HG03342 (cell line): ENCODE results near the gene FOLR1.
"Not testable (repeated sequence)": the region's sequence is repeated elsewhere in the genome, so short reads cannot be mapped to it uniquely, and the experiment has no call there.

Experiments
- ATAC-seq: cut with Tn5 transposase; IDR thresholded peaks from one replicate; pipeline ENCODE4 v1.9.1; 2021; ENCODE audit warnings: mild to moderate bottlenecking, moderate library complexity; ENCODE audit not compliant: unreplicated experiment

Gene FOLR1

DNA sequence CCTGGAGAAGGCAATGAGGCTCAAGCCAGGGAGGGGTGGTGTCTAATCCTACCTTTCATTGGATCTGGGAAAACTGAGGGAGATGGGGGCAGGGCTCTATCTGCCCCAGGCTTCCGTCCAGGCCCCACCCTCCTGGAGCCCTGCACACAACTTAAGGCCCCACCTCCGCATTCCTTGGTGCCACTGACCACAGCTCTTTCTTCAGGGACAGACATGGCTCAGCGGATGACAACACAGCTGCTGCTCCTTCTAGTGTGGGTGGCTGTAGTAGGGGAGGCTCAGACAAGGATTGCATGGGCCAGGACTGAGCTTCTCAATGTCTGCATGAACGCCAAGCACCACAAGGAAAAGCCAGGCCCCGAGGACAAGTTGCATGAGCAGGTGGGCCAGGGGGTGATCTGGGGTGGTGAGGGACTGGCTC, at the start of gene FOLR1:
FOLR1 (plus strand) TSS at position 180 of the 421 bp plus-strand sequence; CDS start at position 214, 34 bp downstream.
- no peak for ATAC-seq

DNA sequence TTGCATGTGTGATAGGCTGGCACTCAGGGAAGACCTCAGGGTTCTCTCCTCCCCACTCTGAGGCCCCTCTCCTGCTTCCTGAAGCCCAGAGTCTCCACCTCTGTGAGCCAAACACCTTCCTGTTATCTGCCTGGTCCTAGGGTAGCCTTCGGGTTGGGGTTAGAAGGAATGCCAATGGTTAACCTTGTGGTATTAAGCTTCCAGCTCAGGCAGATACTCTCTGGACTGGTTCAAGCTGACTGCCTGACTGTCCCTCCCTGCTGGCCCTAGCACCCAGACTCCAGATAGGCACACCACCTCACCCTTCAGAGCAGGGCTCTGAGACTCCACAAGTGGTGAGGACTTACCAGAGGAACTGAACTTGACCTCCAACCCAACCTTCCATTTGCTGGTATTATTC, 49.4 kb upstream of the FOLR1 start:
- not testable (repeated sequence) for ATAC-seq

DNA sequence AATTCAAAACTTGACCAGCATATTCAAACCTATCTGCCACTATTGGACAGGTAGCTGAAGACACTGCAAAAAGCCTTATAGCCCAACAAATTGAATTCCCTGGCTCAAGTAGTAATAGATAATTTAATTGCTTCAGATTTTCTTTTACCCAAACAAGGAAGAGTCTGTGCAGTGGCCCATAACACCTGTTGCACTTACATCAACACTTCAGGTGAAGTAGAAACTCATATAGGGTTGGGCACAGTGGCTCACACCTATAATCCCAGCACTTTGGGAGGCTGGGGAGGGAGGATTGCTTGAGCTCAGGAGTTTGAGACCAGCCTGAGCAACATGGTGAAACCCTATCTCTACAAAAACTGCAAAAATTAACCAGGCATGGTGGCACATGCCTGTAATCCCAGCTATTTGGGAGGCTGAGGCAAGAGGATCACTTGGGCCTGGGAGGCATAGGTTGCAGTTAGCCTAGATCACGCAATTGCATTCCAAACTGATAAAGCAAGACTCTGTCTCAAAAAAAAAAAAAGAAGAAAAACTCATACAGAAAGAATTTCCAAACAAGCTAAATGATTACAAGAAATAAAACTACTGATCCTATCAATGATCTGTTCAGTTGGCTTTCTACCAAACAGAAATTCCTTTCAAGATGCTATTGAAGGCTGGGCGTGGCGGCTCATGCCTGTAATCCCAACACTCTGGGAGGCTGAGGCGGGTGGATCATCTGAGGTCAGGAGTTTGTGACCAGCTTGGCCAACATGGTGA, 47.0 kb upstream of the FOLR1 start:
- ATAC-seq = no peak

DNA sequence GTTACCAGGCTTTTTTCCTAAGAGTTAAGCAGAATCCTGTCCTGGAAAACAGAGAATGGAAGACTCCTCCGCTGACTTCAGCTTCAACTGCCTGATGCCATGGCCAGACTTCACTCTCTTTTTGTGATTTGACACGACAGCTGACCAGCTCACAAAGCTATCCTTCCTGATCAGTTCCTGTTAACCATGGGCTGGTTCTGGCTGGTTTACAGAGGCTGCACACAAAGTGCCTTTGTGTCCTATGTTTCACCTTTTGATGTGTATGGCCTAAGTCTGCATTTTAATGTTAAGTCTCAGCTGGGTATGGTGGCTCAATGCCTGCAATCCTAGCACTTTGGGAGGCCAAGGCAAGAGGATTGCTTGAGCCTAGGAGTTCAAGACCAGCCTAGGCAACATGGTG, 45.3 kb upstream of the FOLR1 start:
- no peak for ATAC-seq

DNA sequence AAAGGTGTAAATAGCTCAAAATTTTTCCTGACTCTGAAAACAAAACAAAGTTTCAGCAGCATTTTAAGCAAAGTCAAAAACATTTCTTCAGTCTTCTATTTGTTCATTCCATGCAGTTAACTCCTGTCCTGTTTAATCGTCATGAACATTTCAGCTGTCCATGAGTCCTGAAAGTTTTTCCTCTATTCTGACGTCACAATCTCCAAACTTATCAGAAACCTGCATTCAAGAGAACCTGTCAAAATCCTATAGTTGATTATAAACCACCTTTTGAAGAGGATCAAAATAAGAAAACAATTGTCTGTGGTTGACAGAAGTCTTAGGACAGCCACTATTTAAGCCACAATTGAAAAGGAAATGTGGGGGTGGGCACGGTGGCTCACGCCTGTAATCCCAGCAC, 41.1 kb upstream of the FOLR1 start:
- ATAC-seq = no peak

DNA sequence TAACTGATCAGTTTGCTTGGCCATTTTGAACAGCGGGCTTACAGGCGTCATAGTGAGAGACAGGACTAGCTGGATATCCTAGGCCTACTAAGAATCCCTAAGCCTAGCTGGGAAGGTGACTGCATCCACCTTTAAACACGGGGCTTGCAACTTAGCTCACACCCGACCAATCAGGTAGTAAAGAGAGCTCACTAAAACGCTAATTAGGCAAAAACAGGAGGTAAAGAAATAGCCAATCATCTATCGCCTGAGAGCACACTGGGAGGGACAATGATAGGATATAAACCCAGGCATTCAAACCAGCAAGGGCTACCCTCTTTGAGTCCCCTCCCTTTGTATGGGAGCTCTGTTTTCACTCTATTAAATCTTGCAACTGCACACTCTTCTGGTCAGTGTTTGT, 38.1 kb upstream of the FOLR1 start:
- ATAC-seq = not testable (repeated sequence)

DNA sequence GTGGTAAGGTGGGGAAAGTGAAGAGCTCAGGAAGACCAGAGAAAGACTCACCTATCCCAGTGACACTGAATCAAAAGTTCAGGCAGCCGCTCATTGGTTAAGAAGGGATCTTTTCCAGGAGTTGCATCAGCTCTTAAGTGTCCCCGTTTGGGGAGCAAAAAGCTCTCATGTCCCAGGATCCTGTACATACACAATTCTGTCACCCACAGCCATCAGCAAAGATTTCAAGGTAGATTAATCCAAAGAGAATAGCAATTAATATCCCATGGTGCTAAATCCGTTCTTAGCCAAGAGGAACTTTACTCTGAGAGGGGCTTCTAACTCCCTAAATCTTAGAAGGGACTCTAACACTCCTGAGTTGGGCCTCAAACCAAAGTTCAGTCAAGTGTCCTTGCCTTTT, 37.1 kb upstream of the FOLR1 start:
- ATAC-seq = no peak

DNA sequence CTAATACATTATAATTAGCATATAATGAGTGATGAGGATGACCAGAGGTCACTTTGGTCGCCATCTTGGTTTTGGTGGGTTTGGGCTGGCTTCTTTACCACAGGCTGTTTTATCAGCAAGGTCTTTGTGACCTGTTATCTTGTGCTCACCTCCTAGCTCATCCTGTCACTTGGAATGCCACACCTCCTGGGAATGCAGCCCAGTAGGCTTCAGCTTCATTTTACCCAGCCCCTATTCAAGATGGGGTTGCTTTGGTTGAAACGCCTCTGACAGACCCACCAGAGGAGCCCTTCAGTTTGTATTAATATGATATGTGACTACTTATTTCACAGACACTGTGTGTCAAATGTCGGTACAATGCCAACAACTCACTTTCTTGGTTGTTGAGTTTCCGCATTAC, 36.2 kb upstream of the FOLR1 start:
- no peak for ATAC-seq

DNA sequence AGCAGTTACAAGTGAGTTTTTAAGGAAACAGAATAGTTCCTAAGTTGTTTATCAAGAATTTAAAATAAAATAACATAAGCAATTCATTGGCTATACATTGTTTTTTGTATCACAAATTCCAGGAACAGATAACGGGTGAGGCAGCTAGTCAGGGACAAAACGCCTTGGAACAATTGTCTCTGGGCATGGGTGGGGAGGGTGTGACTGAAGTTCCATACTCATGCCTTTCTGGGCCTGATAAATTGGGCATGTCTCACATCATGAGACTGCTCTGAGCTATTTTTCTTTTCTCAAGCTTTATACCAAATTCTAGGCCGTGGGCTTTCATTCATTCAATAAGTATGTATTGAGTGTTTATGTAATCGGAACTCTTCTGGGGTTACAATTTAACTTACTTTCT, 34.8 kb upstream of the FOLR1 start:
- ATAC-seq = no peak

DNA sequence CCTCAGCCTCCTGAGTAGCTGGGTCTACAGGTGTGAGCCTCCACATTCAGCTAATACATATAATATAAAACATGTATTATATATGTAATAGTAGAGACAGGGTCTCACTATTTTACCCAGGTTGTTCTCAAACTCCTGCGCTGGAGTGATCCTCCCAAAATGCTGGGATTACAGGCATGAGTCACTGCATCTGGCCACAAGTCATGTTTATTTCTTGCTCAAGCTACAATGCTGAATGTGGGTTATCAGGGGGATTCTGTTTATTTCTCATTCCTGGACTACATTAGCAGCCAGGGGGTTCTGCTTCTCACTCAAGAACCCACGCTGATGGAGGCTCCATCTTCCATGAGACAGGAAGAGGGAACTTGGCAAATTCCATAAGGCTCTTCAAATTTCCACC, 31.6 kb upstream of the FOLR1 start:
- ATAC-seq = no peak

DNA sequence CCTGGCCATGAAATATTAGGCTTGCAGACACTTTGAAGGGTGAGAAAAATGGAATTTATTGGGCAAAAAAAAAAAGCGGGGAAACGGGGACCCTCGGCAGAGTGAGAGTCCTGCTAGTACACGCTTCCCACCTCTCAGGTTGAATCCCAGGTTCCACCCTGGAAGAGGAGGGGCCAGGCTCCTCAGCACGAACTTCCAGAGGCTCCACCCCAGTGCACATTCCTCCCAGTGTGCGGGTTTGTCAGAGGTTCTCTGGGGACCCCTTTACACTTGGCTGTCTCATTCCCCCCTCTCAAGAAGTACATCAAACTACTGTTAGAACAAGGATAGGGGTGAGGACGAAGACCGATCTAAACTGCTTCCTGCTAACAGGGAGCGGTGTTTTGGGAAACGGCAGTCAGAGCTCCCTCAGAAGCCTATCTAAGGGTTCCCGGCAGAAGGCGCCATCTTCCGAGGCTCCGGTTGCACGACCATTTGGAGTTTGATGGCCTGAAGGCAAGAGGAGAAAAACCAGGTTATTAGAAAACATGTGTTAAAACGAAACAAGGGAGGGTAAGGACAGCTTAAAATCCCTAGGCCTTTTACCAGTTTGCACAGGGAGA, 28.9 kb upstream of the FOLR1 start:
- ATAC-seq = no peak

DNA sequence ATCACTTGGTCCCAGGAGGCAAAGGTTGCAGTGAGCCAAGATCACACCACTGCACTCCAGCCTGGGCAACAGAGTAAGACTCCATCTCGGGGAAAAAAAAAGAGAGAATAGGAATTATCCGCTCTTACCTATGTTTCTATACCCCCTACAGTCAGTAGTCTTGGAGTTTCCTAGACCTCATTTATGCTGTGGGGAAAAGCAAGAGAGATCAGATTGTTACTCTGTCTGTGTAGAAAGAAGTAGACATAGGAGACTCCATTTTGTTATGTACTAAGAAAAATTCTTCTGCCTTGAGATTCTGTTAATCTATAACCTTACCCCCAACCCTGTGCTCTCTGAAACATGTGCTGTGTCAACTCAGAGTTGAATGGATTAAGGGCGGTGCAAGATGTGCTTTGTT, 27.8 kb upstream of the FOLR1 start:
- ATAC-seq = not testable (repeated sequence)

DNA sequence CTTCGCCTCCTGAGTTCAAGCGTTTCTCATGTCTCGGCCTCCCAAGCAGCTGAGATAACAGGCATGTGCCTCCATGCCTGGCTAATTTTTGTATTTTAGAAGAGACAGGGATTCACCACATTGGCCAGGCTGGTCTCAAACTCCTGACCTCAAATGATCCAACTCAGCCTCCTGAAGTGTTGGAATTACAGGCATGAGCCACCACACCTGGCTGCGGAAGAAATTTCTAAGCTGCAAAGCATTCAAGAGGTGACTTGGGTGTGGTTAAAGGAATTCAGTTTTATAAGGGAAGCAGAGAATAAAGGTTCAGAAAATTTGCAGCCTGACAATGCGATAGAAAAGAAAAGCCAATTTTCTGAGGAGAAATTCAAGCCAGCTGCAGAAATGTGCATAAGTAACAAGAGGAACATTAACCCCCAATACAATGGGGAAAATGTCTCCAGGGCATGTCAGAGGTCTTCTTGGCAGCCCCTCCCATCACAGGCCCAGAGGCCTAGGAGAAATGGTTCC, 22.8 kb upstream of the FOLR1 start:
- not testable (repeated sequence) for ATAC-seq

DNA sequence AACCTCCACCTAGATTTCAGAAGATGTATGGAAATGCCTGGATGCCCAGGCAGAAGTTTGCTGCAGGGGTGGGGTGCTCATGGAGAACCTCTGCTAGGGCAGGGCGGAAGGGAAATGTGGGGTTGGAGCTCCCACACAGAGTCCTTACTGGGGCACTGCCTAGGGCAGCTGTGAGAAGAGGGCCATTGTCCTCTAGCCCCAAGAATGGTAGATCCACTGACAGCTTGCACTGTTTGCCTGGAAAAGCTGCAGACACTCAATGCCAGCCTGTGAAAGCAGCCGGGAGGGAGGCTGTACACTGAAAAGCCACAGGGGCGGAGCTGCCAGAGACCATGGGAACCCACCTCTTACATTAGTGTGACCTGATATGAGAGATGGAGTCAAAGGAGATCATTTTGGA, 22.2 kb upstream of the FOLR1 start:
- not testable (repeated sequence) for ATAC-seq

DNA sequence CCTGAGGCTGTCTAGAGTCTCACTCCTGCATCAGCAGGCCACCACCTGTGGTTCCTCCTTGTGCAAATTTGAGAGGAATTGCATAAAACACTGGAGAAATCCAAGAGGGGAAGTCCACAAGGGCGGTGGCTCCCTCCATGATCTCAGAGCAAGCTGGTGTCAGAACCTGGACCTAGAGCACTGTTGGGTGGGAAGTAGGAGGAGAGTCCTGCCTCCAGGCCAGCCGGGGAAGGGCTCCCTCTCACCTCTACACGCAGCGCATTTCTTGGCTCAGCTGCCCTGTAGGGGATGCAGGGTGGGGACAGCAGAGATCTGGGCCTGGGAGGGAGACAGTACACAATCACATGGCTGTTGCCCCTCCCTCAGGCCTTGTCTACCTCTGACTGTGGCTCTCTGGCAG, 19.9 kb upstream of the FOLR1 start:
- not testable (repeated sequence) for ATAC-seq

DNA sequence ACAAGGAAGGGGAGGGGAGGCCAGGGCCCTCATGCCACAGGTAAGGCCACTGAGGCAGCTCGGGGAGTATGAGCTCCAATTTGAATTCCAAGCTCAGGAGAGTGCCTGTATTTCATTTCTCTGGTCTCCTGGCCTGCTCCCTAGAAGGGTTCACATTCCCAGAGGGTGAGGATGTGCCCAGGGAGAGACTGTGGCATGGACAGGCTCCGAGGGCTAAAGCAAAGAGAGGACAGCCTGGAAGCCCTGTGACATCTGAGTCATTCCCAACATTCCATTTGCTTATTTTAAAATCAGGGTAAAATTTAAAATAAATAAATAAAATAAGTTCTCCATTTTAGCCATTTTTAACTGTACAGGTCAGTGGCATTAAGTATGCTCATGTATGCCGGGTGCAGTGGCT, 18.6 kb upstream of the FOLR1 start:
- ATAC-seq = no peak

DNA sequence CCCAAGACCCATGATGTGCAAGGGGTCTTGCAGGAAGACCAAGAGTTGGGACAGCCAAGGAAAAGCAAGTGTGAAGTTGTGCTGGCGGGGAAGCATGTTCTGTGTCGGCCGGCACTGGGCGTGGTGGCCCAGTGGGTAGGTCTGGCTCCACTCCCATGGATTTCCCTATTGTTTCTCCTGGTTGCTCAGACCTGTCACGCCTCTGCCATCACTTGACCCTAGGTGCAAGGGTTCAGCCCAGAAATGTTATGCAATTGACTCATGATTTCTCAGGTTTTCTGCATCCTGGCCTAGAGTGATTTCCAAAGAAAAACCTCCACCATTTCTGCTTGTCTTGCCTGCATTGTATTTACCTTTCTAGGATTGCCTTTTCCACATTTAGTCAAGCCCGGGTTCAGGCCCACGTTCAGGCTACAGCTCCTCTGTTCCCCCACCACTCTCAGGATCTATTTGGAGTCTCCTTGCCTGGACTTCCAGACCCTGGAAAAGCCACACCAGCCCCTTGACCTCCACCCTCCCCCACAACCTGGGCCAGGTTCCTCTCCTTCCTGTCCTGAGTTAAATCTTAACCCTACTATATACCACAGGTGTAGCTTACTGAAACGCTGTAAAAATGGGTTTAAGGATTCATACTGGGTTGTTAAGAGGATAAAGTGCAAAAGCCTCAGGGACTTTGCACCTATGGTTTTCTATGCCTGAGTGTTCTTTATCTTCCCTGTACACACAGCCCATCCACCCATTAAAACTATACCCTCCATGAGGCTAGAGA, 17.5 kb upstream of the FOLR1 start:
- ATAC-seq = no peak

DNA sequence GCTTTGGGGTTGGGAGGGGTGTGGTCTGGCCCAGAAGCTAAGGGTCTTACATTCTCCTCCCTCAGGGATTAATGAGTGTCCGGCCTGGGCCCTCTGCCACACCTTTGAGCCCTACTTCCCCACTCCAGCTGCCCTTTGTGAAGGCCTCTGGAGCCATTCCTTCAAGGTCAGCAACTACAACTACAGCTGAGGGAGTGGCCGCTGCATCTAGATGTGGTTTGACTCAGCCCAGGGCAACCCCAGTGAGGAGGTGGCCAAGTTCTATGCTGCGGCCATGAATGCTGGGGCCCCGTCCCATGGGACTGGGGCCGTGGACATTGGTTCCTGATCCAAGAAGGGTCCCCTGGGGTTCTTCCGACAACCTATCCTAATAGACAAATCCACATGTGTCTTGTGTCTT, 14.3 kb upstream of the FOLR1 start:
- ATAC-seq = no peak

DNA sequence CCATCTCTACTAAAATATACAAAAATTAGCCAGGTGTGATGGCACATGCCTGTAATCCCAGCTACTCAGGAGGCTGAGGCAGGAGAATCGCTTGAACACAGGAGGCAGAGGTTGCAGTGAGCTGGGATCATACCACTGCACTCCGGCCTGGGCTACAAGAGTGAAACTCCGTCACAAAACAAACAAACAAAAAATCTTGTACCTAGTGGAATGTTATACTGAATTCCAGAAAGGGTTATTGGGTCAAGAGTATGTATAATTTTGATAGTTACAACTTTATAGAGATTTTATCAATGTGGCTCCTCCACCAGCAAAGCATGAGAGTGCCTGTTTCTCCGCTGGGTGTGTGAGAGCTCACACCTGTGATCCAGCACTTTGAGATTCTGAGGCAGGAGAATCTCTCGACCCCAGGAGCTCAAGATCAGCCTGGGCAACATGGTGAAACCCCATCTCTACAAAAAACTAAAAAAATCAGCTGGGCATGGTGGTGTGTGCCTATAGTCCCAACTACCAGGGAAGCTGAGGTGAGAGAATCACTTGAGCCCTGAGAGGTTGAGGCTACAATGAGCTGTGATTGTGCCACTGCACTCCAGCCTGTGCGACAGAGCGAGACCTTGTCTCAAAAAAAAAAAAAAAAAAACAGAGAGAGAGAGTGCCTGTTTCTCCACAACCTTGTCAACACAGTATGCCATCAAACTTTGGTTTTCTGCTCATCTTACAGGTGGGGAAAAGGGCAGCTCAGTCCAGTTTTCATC, 12.7 kb upstream of the FOLR1 start:
- no peak for ATAC-seq

DNA sequence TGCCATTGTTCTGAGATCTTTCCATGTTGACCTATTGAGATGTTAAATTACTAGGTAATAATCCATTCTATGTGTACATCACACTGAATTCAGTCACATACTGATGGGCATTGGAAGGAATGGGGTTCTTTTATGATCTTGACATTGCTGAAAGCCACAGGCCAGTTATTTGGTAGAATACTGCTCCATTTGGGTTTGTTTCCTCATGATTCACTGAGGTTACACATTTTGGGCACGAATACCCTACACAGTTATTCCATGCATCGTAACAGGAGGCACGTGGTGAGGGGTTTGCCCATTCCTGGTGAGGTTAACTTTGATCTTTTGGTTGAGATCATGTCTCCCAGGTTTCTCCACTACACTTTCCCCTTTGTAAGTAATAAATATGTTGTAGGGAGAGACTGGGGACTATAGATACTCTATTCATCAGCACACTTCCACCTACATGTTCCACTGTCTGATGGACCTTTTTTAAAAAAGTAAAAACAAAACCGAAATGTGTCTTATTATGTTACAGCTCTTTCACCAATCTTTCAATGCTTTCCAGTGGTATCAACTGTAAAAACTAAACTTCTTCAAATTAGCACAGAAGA, 12.0 kb upstream of the FOLR1 start:
- no peak for ATAC-seq
